HCT116 (cell line): ENCODE measurements around the gene PGBD5.

Source experiments
- EZH2 ChIP-seq: fragments of 200-600 bp; sonication (generic); IDR thresholded peaks from 2 replicates; pipeline ENCODE4 v1.6.1; 2017; ENCODE audit warnings: antibody characterized with exemption, mixed run types
- EZH2phosphoT487 ChIP-seq: fragments of 200-600 bp; IDR thresholded peaks from 2 replicates; pipeline ENCODE4 v1.6.1; 2018; ENCODE audit warnings: antibody characterized with exemption, borderline replicate concordance
- FOSL1 ChIP-seq: IDR thresholded peaks from 2 replicates; pipeline ENCODE4 v1.6.1; 2012; ENCODE audit warnings: low read depth
- JUND ChIP-seq: IDR thresholded peaks from 2 replicates; pipeline ENCODE4 v1.6.1; 2012
- POLR2A ChIP-seq: IDR thresholded peaks from 2 replicates; pipeline ENCODE4 v1.7.0; 2011; ENCODE audit warnings: borderline replicate concordance; ENCODE audit not compliant: insufficient read depth, insufficient read length; ENCODE audit errors: extremely low read depth
- POLR2AphosphoS5 ChIP-seq: IDR thresholded peaks from 2 replicates; pipeline ENCODE4 v1.6.1; 2011; ENCODE audit warnings: mild to moderate bottlenecking, low read depth, low read length, moderate library complexity
- RAD21 ChIP-seq: IDR thresholded peaks from 2 replicates; pipeline ENCODE4 v1.6.1; 2012; ENCODE audit warnings: low read depth, mild to moderate bottlenecking
- SP1 ChIP-seq: IDR thresholded peaks from 2 replicates; pipeline ENCODE4 v1.6.1; 2012; ENCODE audit warnings: low read depth
- TCF7L2 ChIP-seq: IDR thresholded peaks from 2 replicates; pipeline ENCODE4 v1.7.0; 2011; ENCODE audit warnings: borderline replicate concordance, inconsistent platforms; ENCODE audit not compliant: insufficient read depth, insufficient read length; ENCODE audit errors: extremely low read depth
- TF ChIP-seq, protein P1 (sequence below), 3 experiments: fragments of 200-600 bp in 1 of 3; sonication (generic) in 1 of 3; IDR thresholded peaks in 2 of 3; conservative IDR thresholded peaks in 1 of 3; 2 replicates each; pipeline ENCODE4 v1.5.1; 2012 to 2017; ENCODE audit warnings: low read depth in 2 of 3, low read length in 2 of 3, antibody characterized with exemption in 1 of 3, borderline replicate concordance in 1 of 3, control low read depth in 1 of 3, mild to moderate bottlenecking in 1 of 3, mixed read lengths in 1 of 3, mixed run types in 1 of 3, moderate library complexity in 1 of 3; ENCODE audit not compliant: insufficient read depth in 1 of 3
- TF ChIP-seq, protein P2 (sequence below): IDR thresholded peaks from 2 replicates; pipeline ENCODE4 v1.6.1; 2011; ENCODE audit warnings: mild to moderate bottlenecking, low read length, moderate library complexity; ENCODE audit not compliant: insufficient replicate concordance; ENCODE audit errors: extremely low read depth
- TF ChIP-seq, protein P3 (sequence below): IDR thresholded peaks from 2 replicates; pipeline ENCODE4 v1.6.1; 2012
- TF ChIP-seq, protein P4 (sequence below): IDR thresholded peaks from 2 replicates; pipeline ENCODE4 v1.6.1; 2012; ENCODE audit warnings: low read depth

DNA sequence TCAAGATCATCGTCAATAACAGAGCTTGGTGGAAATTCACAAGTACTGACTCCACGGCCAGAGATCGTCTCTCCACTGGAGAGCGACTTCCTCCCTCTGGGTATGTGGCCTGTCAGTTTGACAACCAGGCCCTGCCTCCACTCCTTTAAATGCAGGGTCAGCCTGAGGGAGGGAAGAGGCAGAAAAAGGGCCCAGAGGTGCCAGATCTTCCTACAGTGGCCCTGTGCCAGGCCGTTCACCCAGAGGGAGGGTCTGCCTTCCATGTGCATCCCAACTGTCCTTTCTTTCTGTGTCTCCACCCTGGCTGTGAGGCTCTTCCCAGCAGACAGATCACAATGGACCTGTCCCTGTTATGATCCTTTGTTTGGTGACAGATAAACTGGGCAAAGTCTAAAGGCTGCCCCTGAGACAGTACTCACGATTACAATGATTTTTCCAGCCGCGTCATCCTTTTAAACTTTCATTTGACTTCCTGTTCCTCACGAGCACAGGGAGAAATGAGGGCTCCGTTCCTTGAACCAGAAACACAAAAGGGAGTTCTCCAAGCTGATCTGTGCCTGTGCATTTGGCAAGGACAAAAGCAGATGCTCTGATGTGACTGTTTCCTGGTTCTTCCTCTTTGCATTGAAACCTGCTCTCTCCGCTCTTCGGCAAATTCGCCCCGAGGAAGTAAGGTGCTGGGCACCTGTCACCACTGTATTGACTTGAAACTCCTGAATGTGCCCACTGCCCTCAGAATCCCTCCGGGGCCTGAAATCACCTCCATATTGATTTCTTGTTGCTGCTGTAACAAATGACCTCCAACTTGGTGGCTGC lies 126.7 kb downstream of the PGBD5 start:
- TF ChIP-seq, protein P1, sequence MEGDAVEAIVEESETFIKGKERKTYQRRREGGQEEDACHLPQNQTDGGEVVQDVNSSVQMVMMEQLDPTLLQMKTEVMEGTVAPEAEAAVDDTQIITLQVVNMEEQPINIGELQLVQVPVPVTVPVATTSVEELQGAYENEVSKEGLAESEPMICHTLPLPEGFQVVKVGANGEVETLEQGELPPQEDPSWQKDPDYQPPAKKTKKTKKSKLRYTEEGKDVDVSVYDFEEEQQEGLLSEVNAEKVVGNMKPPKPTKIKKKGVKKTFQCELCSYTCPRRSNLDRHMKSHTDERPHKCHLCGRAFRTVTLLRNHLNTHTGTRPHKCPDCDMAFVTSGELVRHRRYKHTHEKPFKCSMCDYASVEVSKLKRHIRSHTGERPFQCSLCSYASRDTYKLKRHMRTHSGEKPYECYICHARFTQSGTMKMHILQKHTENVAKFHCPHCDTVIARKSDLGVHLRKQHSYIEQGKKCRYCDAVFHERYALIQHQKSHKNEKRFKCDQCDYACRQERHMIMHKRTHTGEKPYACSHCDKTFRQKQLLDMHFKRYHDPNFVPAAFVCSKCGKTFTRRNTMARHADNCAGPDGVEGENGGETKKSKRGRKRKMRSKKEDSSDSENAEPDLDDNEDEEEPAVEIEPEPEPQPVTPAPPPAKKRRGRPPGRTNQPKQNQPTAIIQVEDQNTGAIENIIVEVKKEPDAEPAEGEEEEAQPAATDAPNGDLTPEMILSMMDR (IDR thresholded peaks at IDR 0.05 in 2 of 3, conservative IDR thresholded peaks at IDR 0.05 in 1 of 3; ENCODE audit: borderline replicate concordance in 1 of 3, insufficient read depth in 1 of 3, low read depth in 2 of 3, low read length in 2 of 3): no peak
- TF ChIP-seq POLR2A (no peak), POLR2AphosphoS5 (no peak), RAD21 (no peak), TCF7L2 (no peak), EZH2phosphoT487 (no peak), JUND (no peak), FOSL1 (no peak), SP1 (no peak), EZH2 (no peak)
- TF ChIP-seq, protein P2, sequence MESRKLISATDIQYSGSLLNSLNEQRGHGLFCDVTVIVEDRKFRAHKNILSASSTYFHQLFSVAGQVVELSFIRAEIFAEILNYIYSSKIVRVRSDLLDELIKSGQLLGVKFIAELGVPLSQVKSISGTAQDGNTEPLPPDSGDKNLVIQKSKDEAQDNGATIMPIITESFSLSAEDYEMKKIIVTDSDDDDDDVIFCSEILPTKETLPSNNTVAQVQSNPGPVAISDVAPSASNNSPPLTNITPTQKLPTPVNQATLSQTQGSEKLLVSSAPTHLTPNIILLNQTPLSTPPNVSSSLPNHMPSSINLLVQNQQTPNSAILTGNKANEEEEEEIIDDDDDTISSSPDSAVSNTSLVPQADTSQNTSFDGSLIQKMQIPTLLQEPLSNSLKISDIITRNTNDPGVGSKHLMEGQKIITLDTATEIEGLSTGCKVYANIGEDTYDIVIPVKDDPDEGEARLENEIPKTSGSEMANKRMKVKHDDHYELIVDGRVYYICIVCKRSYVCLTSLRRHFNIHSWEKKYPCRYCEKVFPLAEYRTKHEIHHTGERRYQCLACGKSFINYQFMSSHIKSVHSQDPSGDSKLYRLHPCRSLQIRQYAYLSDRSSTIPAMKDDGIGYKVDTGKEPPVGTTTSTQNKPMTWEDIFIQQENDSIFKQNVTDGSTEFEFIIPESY: no peak
- TF ChIP-seq, protein P3, sequence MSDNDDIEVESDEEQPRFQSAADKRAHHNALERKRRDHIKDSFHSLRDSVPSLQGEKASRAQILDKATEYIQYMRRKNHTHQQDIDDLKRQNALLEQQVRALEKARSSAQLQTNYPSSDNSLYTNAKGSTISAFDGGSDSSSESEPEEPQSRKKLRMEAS: no peak
- TF ChIP-seq, protein P4, sequence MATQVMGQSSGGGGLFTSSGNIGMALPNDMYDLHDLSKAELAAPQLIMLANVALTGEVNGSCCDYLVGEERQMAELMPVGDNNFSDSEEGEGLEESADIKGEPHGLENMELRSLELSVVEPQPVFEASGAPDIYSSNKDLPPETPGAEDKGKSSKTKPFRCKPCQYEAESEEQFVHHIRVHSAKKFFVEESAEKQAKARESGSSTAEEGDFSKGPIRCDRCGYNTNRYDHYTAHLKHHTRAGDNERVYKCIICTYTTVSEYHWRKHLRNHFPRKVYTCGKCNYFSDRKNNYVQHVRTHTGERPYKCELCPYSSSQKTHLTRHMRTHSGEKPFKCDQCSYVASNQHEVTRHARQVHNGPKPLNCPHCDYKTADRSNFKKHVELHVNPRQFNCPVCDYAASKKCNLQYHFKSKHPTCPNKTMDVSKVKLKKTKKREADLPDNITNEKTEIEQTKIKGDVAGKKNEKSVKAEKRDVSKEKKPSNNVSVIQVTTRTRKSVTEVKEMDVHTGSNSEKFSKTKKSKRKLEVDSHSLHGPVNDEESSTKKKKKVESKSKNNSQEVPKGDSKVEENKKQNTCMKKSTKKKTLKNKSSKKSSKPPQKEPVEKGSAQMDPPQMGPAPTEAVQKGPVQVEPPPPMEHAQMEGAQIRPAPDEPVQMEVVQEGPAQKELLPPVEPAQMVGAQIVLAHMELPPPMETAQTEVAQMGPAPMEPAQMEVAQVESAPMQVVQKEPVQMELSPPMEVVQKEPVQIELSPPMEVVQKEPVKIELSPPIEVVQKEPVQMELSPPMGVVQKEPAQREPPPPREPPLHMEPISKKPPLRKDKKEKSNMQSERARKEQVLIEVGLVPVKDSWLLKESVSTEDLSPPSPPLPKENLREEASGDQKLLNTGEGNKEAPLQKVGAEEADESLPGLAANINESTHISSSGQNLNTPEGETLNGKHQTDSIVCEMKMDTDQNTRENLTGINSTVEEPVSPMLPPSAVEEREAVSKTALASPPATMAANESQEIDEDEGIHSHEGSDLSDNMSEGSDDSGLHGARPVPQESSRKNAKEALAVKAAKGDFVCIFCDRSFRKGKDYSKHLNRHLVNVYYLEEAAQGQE: no peak
